ENCODE data around the gene RIPOR1.
"Not testable (repeated sequence)": the region's sequence is repeated elsewhere in the genome, so short reads cannot be mapped to it uniquely, and the experiment has no call there.

RIPOR1 gene

GRCh38 chr16:67517661-67518423 lies 10.8 kb upstream of the RIPOR1 start:
- no peak for DNase-seq (ENCODE audit: low read depth in 2 of 2)

DNA sequence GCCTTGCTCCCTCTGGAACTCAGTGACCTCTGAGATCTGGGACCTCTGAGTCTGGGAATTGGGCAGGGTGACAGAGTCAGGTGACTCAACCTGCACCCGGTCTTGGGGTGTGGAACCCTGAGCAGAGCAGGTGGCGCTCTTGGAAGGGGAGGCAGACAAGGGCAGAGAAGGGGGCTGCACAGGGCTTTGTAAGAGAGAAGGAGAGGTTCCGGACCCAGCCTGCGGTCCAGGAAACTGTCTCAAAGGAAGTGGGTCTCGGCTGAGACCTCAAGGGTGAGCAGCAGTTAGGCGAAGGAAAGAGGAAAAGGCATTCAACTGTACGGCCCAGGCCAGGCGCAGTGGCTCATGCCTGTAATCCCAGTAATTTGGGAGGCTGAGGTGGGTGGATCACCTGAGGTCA lies 10.0 kb upstream of the RIPOR1 start:
- DNase-seq (ENCODE audit: low read depth in 2 of 2) = no peak

GRCh38 chr16:67519242-67519641 lies 9.4 kb upstream of the RIPOR1 start:
- no peak for DNase-seq (ENCODE audit: low read depth in 2 of 2)

DNA sequence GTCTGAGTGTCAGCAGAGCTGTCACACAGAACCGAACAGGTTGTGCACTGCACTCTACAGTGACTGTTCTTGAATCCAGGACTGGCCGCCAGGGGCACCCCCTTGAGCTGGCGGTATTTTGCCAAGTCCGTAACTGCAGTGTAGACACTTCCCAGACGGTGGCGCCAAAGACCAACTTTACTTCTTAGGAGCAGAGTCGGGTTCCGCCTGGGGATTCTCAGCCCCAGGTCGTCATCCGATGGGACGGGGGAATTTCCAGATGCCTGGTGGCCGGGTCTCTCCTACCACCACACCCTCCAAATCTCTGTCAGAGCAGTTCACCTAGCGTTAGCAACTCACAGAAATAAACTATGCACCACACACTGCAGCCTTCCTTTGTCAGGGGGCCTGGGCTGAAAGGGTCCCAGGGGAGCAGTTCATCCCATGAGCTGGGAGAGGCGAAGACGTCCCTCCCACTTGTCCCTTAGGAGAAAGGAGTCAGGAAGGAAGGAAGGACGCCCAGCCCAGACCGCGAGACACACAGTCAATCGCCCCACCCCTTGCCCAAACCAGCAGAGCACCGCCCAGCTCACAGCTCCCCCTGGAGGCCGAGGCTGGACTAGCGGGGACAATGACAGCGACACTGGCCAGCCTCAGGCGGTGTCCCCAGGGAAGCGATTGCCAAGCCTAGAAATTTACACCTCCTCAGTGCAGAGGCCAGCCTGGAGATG lies 7.4 kb upstream of the RIPOR1 start:
- peak; percentile 94 to 97 for DNase-seq (ENCODE audit: low read depth in 2 of 2)

- no peak for DNase-seq (ENCODE audit: low read depth in 2 of 2)
Observed at GRCh38 chr16:67525176-67525860, 3.3 kb upstream of the RIPOR1 start.

DNA sequence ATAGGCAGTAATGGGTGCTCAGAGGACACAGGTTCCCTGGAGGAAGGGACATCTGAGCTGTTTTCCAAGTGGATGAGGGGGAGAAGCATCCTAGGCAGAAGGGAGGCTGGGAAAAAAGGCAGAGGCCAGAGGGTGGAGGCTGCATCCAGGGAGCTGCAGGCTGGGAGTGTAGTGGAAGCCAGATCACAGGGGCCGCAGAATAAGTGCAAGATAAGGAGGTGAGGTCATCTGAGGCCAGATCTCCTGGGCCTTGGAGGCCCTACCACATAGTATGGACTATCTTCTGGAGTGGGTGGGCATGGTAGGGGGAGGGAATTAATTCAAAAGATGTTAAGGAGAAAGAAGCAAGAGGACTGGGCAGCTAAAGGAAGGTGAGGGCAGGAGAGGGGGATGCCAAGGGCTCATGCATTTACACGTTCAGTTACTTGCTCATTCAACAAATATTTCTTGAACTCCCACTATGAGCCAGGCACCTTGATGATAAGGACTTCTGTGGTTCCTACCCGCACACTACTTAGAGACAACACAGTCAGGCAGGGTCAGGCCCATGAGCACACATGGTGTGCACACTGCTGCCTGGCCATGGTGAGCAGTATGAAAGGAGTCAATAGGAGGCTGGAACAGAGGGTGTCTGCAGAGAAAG lies 2.4 kb upstream of the RIPOR1 start:
- no peak for DNase-seq (ENCODE audit: low read depth in 2 of 2)

DNA sequence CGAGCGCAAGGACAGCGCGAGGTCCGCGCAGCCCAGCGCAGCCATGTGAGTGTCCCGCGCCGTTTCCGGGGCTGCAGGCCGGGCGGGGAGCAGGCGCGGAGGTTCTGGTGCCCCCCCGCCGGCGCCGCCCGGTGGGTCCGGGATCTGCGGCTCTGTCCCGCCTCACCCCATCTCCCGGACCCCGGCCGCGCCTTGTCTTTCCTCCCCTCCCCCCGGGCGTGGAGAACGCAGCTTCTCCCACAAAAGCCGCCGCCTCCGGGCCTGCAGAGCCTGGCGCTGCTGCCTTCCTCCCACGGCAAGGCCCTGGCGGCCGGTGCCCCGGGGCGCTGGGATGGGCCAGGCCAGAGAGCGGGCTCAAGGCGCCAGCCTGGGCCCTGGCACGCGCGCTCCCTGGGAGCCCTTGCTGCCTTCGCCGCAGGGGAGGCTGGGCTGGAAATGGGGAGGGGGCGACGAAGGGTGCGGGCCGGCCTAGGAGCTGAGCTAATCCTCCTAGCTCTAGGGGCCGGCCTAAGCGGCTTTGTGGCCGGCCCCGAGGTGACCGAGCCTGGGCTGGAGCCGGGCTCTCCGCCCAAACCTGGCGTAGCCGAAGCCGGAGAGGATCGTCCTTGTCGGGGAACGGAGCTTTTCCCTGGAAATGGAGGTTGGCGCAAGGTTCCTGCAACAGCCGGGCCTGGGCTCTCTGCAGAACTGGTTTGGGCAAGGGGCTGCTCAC lies 397 bp downstream of the RIPOR1 start:
- no peak for DNase-seq (ENCODE audit: low read depth in 2 of 2)

GRCh38 chr16:67529582-67530012 lies 968 bp downstream of the RIPOR1 start:
- no peak for DNase-seq (ENCODE audit: low read depth in 2 of 2)

DNA sequence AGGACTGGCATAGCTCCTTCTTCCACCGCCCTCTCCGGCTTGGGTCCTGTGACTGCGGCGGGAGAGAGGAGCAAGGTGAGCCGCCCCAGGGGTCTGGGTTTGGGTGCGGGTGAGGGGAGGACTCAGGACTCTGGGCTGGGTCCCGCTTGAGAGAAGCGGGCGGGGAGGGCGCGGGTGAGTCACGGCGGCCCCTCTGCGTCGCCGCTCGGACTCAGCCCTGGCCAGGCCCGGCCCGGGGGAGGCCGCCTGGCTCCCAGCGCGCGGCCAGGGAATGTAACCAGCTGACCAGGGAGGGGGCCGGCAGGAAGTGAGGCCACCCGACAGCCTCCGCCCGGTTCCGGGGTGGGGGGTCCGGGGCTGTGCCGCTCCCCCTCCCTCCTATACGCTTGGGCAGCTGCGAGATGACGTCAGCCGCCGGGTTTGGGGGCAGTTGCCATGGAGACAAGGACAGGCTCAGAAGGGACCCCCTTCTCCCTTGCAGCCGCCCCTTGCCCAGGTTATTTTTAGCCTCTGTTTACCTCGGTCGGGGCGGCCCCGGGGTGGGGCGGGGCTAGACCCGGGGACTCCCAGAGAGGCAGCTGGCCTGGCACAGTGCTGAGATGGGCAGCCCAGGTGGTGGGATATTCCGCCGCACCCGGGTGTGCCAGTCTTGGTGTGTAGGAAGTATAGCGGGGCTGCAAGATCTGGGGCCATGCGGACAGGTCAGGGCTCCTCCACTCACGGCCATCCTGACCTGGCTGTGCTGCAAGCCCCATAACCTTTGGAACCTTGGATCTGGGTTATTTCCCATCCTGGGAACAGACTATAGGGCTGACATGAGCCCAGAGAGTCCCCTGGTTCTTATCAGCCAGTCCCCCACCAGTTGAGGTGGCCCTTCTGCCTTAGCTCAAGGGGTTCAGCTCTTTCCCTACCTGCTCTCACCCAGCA lies 1.6 kb downstream of the RIPOR1 start:
- no peak for DNase-seq (ENCODE audit: low read depth in 2 of 2)

- no peak for DNase-seq (ENCODE audit: low read depth in 2 of 2)
Observed at GRCh38 chr16:67531247-67531646, 2.6 kb downstream of the RIPOR1 start.

GRCh38 chr16:67533024-67533560 lies 4.5 kb downstream of the RIPOR1 start:
- DNase-seq (ENCODE audit: low read depth in 2 of 2) = no peak

- DNase-seq (ENCODE audit: low read depth in 2 of 2) = not testable (repeated sequence)
Observed at GRCh38 chr16:67533987-67534386, 5.4 kb downstream of the RIPOR1 start.

DNA sequence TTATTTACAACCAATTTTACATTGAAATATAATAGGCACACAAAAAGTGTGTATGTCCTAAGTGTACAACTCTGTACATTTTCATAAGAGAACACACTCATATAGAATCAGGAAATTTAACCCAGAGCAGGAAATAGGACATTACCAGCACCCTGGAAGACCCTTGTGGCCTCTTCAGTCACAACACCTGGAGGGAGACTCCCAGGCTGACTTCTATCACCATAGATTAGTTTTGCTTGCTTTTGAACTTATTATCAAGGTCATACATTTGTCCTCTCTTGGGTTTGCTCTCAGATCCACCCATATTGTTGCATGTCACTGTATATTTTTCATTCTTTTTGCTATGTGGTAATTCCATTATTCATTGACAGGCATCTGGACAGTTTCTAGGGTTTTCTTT lies 5.8 kb downstream of the RIPOR1 start:
- no peak for DNase-seq (ENCODE audit: low read depth in 2 of 2)

- DNase-seq (ENCODE audit: low read depth in 2 of 2) = no peak
Observed at GRCh38 chr16:67535201-67535600, 6.6 kb downstream of the RIPOR1 start.

- DNase-seq (ENCODE audit: low read depth in 2 of 2) = peak in 1 of 2 donors; percentile 42
Observed at GRCh38 chr16:67537270-67537635, 8.6 kb downstream of the RIPOR1 start.

DNA sequence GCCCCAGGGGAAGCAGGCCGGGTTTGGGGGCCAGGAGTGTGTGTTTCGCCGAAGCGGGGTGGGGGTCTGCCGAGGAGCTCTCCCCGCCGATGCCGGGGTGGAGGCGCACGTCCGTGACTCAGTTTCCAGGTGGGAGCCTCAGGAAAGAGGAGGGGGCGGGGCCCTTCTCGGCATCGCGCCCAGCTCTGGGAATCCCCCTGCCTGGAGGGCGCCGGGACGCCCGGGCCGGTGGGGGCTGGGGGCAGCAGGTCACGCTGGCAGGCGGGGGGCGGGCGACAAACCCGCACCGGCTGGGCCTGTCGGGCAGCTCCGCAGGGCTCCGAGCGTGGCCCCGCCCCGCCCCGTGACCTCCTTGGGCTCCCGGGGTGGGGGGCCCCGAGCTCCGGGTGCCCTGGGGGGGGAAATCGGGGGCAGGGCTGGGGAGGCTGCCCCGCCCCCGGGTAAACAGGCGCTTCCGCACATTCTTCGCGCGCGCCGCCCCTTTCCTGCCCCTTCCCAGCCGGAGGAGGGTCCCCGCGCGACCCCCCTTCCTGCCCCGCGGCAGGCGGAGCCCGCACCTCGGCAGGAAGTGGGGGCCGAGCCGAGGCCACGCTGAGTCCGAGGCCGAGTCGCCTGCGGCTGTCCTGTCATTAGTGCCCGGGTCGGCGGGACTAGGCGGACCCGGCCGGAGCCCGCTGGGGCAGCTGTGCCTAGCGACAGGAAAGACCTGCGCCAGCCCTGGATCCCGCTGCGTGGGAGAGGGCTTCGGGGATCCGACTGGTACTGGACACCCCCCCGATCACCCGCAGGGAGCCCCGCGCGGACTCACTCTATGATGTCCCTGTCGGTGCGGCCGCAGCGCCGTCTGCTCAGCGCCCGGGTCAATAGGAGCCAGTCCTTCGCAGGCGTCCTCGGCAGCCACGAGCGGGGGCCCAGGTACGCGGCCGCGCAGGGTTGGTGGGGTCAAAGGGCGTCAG lies 9.3 kb downstream of the RIPOR1 start:
- DNase-seq (ENCODE audit: low read depth in 2 of 2) = peak in 1 of 2 donors; percentile 37

DNA sequence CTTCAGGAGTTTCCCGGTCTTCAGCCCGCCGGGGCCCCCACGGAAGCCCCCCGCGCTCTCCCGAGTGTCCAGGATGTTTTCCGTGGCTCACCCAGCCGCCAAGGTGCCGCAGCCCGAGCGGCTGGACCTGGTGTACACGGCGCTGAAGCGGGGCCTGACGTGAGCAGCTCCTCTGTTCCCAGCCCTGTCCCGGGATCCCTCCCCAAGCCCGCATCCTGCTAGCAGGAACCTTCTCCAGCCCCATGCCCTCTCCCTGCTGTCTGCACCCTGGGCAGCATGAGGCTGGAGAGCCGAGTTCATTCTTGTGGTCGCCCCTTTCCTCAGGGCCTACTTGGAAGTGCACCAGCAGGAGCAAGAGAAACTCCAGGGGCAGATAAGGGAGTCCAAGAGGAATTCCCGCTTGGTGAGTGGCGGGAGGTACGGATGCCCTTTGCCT lies 10.1 kb downstream of the RIPOR1 start:
- no peak for DNase-seq (ENCODE audit: low read depth in 2 of 2)

- no peak for DNase-seq (ENCODE audit: low read depth in 2 of 2)
Observed at GRCh38 chr16:67539271-67539670, 10.6 kb downstream of the RIPOR1 start.
